Loucy (cell line): Measurements from ENCODE around the gene ELAVL1.

Experiments
- H2AFZ ChIP-seq: fragments of 200-600 bp; sonication (generic); 2 replicates; pipeline ENCODE4 v1.6.0; 2016; ENCODE audit warnings: antibody characterized with exemption, mild to moderate bottlenecking, low read length, moderate library complexity
- H3F3A ChIP-seq: fragments of 200-600 bp; 2 replicates; pipeline ENCODE4 v1.6.0; 2016; ENCODE audit warnings: antibody characterized with exemption, low read depth, mild to moderate bottlenecking
- H3K27me3 ChIP-seq: fragments of 200-600 bp; sonication (generic); 2 replicates; pipeline ENCODE4 v1.6.1; 2014; ENCODE audit warnings: low read length, mild to moderate bottlenecking; ENCODE audit not compliant: insufficient read depth, poor library complexity, severe bottlenecking
- H3K36me3 ChIP-seq: fragments of 200-600 bp; sonication (generic); 2 replicates; pipeline ENCODE4 v1.6.1; 2016; ENCODE audit warnings: low read length; ENCODE audit not compliant: insufficient read depth
- H3K4me1 ChIP-seq: fragments of 200-600 bp; sonication (generic); 2 replicates; pipeline ENCODE4 v1.5.1; 2014; ENCODE audit warnings: low read length, mild to moderate bottlenecking; ENCODE audit not compliant: insufficient read depth, poor library complexity, severe bottlenecking
- H3K4me2 ChIP-seq: fragments of 200-600 bp; sonication (generic); 2 replicates; pipeline ENCODE4 v1.6.0; 2014; ENCODE audit warnings: antibody characterized with exemption, low read length, low read depth, mild to moderate bottlenecking; ENCODE audit not compliant: poor library complexity, severe bottlenecking
- H3K4me3 ChIP-seq: fragments of 200-600 bp; sonication (generic); 2 replicates; pipeline ENCODE4 v1.5.1; 2014; ENCODE audit warnings: low read length, mild to moderate bottlenecking, mixed read lengths; ENCODE audit not compliant: poor library complexity, severe bottlenecking
- H3K79me2 ChIP-seq: fragments of 200-600 bp; sonication (generic); 2 replicates; pipeline ENCODE4 v1.6.1; 2014; ENCODE audit warnings: low read length; ENCODE audit not compliant: insufficient read depth
- H3K9ac ChIP-seq: fragments of 200-600 bp; sonication (generic); 2 replicates; pipeline ENCODE4 v1.6.0; 2014; ENCODE audit warnings: mild to moderate bottlenecking, low read depth, low read length, moderate library complexity; ENCODE audit not compliant: poor library complexity, severe bottlenecking
- H3K9me2 ChIP-seq: fragments of 200-600 bp; sonication (generic); replicated peaks from 2 replicates; pipeline ENCODE4 v1.6.1; 2016; ENCODE audit warnings: low read depth, low read length, mixed read lengths
- H3K9me3 ChIP-seq: fragments of 200-600 bp; sonication (generic); 2 replicates; pipeline ENCODE4 v1.6.1; 2014; ENCODE audit warnings: mild to moderate bottlenecking, antibody characterized with exemption, low read length, low read depth; ENCODE audit not compliant: insufficient read depth
- H4K20me1 ChIP-seq: fragments of 200-600 bp; sonication (generic); 2 replicates; pipeline ENCODE4 v1.6.0; 2014; ENCODE audit warnings: antibody characterized with exemption, low read length, mild to moderate bottlenecking; ENCODE audit not compliant: insufficient read depth, poor library complexity, severe bottlenecking
- CTCF ChIP-seq: fragments of 200-600 bp; sonication (generic); conservative IDR thresholded peaks from 2 replicates; pipeline ENCODE4 v1.5.1; 2014; ENCODE audit warnings: mild to moderate bottlenecking, antibody characterized with exemption, low read length
- EZH2phosphoT487 ChIP-seq: fragments of 200-600 bp; IDR thresholded peaks from 2 replicates; pipeline ENCODE4 v1.6.1; 2018; ENCODE audit warnings: antibody characterized with exemption, mild to moderate bottlenecking, moderate library complexity, borderline replicate concordance

ELAVL1 gene

GRCh38 chr19:8005534-8006256, at the start of gene ELAVL1:
Gene ELAVL1, minus strand, starts transcription at chr19:8005641. Its CDS starts 13,826 bp downstream, at chr19:7991815.
- peaks cover 29% of the 10 kb centered on the region for H3K4me1 ChIP-seq
- no peaks in the 10 kb centered on the region for H3K9me2 ChIP-seq
- peak within 1 kb of the TSS; percentile 89 for H3K4me3 ChIP-seq
- peak within 1 kb of the TSS; percentile 87 for H3K4me2 ChIP-seq
- no peaks in the 10 kb centered on the region for H3K27me3 ChIP-seq
- TF ChIP-seq CTCF (no peak), EZH2phosphoT487 (no peak)
- peak within 1 kb of the TSS; percentile 98 for H2AFZ ChIP-seq
- peaks cover 58% of the 10 kb centered on the region for H3K79me2 ChIP-seq
- H3F3A ChIP-seq = no peaks in the 10 kb centered on the region
- peak within 1 kb of the TSS; percentile 87 for H3K9ac ChIP-seq
- H3K9me3 ChIP-seq = no peaks in the 10 kb centered on the region
- H4K20me1 ChIP-seq = peaks cover 38% of the 10 kb centered on the region
- no peaks in the 10 kb centered on the region for H3K36me3 ChIP-seq

GRCh38 chr19:8054169-8054568, 48.7 kb upstream of the ELAVL1 start:
- H3K36me3 ChIP-seq = no peaks in the 10 kb centered on the region
- no peaks in the 10 kb centered on the region for H3K9me2 ChIP-seq
- H4K20me1 ChIP-seq = no peaks in the 10 kb centered on the region
- no peaks in the 10 kb centered on the region for H3K9me3 ChIP-seq
- H3K4me2 ChIP-seq = no peak overlapping the region
- no peak overlapping the region for H2AFZ ChIP-seq
- no peaks in the 10 kb centered on the region for H3K79me2 ChIP-seq
- H3K4me3 ChIP-seq = no peak overlapping the region
- H3K4me1 ChIP-seq = peaks cover 6% of the 10 kb centered on the region
- no peaks in the 10 kb centered on the region for H3K27me3 ChIP-seq
- no peaks in the 10 kb centered on the region for H3F3A ChIP-seq
- TF ChIP-seq EZH2phosphoT487 (no peak), CTCF (no peak)
- H3K9ac ChIP-seq = no peak overlapping the region

- no peaks in the 10 kb centered on the region for H3K79me2 ChIP-seq
- H3K9me2 ChIP-seq = no peaks in the 10 kb centered on the region
- no peak within 1 kb of the TSS for H3K4me3 ChIP-seq
- no peaks in the 10 kb centered on the region for H3K9me3 ChIP-seq
- no peak for TF ChIP-seq CTCF
- no peak for TF ChIP-seq EZH2phosphoT487
- H4K20me1 ChIP-seq = no peaks in the 10 kb centered on the region
- peaks cover 6% of the 10 kb centered on the region for H3K4me1 ChIP-seq
- no peak within 1 kb of the TSS for H3K4me2 ChIP-seq
- no peaks in the 10 kb centered on the region for H3K36me3 ChIP-seq
- H3F3A ChIP-seq = no peaks in the 10 kb centered on the region
- no peaks in the 10 kb centered on the region for H3K27me3 ChIP-seq
- no peak within 1 kb of the TSS for H3K9ac ChIP-seq
- no peak within 1 kb of the TSS for H2AFZ ChIP-seq
These were observed 47.0 kb upstream of the ELAVL1 start, which contains the start of gene CCL25 for GRCh38 chr19:8052464-8052859. Gene CCL25, plus strand, starts transcription at chr19:8052760. Its CDS starts 290 bp downstream, at chr19:8053050.
